Measurements from ENCODE around the gene SNAP91. TPM values are rescaled to one million over a fixed set of nuclear protein-coding genes. Genes with fewer than 3 reads are reported as not detected.
"Not testable (repeated sequence)": the region's sequence is repeated elsewhere in the genome, so short reads cannot be mapped to it uniquely, and the experiment has no call there.

Gene SNAP91
- total RNA-seq, 1 donor from 2014 or later, result 2.1 TPM

GRCh38 chr6:83633609-83634008 lies 75.3 kb downstream of the SNAP91 start:
- TF ChIP-seq, protein P1, sequence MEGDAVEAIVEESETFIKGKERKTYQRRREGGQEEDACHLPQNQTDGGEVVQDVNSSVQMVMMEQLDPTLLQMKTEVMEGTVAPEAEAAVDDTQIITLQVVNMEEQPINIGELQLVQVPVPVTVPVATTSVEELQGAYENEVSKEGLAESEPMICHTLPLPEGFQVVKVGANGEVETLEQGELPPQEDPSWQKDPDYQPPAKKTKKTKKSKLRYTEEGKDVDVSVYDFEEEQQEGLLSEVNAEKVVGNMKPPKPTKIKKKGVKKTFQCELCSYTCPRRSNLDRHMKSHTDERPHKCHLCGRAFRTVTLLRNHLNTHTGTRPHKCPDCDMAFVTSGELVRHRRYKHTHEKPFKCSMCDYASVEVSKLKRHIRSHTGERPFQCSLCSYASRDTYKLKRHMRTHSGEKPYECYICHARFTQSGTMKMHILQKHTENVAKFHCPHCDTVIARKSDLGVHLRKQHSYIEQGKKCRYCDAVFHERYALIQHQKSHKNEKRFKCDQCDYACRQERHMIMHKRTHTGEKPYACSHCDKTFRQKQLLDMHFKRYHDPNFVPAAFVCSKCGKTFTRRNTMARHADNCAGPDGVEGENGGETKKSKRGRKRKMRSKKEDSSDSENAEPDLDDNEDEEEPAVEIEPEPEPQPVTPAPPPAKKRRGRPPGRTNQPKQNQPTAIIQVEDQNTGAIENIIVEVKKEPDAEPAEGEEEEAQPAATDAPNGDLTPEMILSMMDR (IDR thresholded peaks at IDR 0.05; ENCODE audit: unreplicated experiment), result no peak
- no peaks in the 10 kb centered on the region for H3K27me3 Mint-ChIP-seq
- H3K27ac Mint-ChIP-seq, result no peak overlapping the region
- no peaks in the 10 kb centered on the region for H3K36me3 Mint-ChIP-seq (ENCODE audit: insufficient read depth)
- no peaks in the 10 kb centered on the region for H3K4me1 Mint-ChIP-seq (ENCODE audit: low read depth)
- no peak overlapping the region for H3K4me3 Mint-ChIP-seq (ENCODE audit: low read depth)
- H3K9me3 Mint-ChIP-seq (ENCODE audit: low read depth), result no peaks in the 10 kb centered on the region
- DNase-seq (ENCODE audit: low spot score, unreplicated experiment), result no peak

DNA sequence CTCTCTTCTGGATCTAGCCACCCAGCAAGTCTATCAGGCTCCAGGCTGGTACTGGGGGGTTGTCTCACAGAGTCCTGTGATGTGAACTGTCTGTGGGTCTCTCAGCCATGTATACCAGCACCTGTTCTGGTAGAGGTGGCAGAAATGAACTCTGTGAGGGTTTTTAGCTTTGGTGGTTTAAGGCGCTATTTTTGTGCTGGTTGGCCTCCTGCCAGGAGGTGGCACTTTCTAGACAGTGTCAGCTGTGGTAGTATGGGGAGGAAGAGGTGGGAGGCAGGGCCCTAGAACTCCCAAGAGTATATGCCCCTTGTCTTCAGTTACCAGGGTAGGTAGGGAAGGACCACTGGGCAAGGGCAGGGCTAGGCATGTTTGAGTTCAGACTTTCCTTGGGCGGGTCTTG lies 75.8 kb downstream of the SNAP91 start:
- Mint-ChIP-seq H3K4me1 (ENCODE audit: low read depth) (no peaks in the 10 kb centered on the region), H3K36me3 (ENCODE audit: insufficient read depth) (no peaks in the 10 kb centered on the region), H3K9me3 (ENCODE audit: low read depth) (no peaks in the 10 kb centered on the region), H3K27ac (no peak overlapping the region), H3K4me3 (ENCODE audit: low read depth) (no peak overlapping the region), H3K27me3 (no peaks in the 10 kb centered on the region)
- TF ChIP-seq, protein P1 (IDR thresholded peaks at IDR 0.05; ENCODE audit: unreplicated experiment), result no peak
- DNase-seq (ENCODE audit: low spot score, unreplicated experiment), result no peak

- not testable (repeated sequence) for DNase-seq (ENCODE audit: low spot score, unreplicated experiment); H3K27me3 Mint-ChIP-seq; H3K27ac Mint-ChIP-seq; H3K4me3 Mint-ChIP-seq (ENCODE audit: low read depth); H3K9me3 Mint-ChIP-seq (ENCODE audit: low read depth); H3K36me3 Mint-ChIP-seq (ENCODE audit: insufficient read depth); H3K4me1 Mint-ChIP-seq (ENCODE audit: low read depth)
Observed at GRCh38 chr6:83629908-83630307, 79.0 kb downstream of the SNAP91 start.

GRCh38 chr6:83615025-83615999 lies 93.6 kb downstream of the SNAP91 start:
- TF ChIP-seq, protein P1 (IDR thresholded peaks at IDR 0.05; ENCODE audit: unreplicated experiment), result peak; percentile 83
- Mint-ChIP-seq H3K4me3 (ENCODE audit: low read depth) (no peak overlapping the region), H3K36me3 (ENCODE audit: insufficient read depth) (no peaks in the 10 kb centered on the region), H3K4me1 (ENCODE audit: low read depth) (peaks cover 2% of the 10 kb centered on the region), H3K27ac (no peak overlapping the region), H3K9me3 (ENCODE audit: low read depth) (no peaks in the 10 kb centered on the region), H3K27me3 (no peaks in the 10 kb centered on the region)
- no peak for DNase-seq (ENCODE audit: low spot score, unreplicated experiment)

GRCh38 chr6:83613378-83613777 lies 95.5 kb downstream of the SNAP91 start:
- Mint-ChIP-seq H3K4me1 (ENCODE audit: low read depth) (peaks cover 2% of the 10 kb centered on the region), H3K27ac (no peak overlapping the region), H3K36me3 (ENCODE audit: insufficient read depth) (no peaks in the 10 kb centered on the region), H3K9me3 (ENCODE audit: low read depth) (no peaks in the 10 kb centered on the region), H3K27me3 (no peaks in the 10 kb centered on the region), H3K4me3 (ENCODE audit: low read depth) (no peak overlapping the region)
- no peak for DNase-seq (ENCODE audit: low spot score, unreplicated experiment)
- TF ChIP-seq, protein P1 (IDR thresholded peaks at IDR 0.05; ENCODE audit: unreplicated experiment), result no peak

DNA sequence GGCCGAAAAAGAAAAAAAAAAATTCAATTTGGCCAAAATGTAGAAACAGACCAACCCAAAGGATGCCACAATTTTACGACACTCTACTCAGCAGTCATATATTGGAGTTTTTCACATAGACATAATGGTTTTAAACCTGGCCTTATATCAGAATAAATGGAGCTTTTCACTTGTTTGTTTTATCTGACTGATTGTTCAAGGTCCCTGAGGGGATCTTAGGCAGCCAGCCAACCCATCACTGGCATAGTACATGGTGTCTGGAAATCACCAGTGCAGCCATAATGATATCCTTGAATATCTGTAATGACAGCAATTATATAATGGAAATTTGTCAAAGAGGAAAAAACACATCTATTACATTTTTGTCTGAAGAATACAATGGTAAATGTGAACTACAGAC lies 99.7 kb downstream of the SNAP91 start:
- H3K4me3 Mint-ChIP-seq (ENCODE audit: low read depth), result no peak overlapping the region

More for the DNA sequence above, 99.7 kb downstream of the SNAP91 start:
- TF ChIP-seq, protein P1 (IDR thresholded peaks at IDR 0.05; ENCODE audit: unreplicated experiment), result no peak
- H3K27me3 Mint-ChIP-seq, result no peaks in the 10 kb centered on the region
- no peak overlapping the region for H3K27ac Mint-ChIP-seq
- H3K9me3 Mint-ChIP-seq (ENCODE audit: low read depth), result no peaks in the 10 kb centered on the region
- DNase-seq (ENCODE audit: low spot score, unreplicated experiment), result no peak
- H3K4me1 Mint-ChIP-seq (ENCODE audit: low read depth), result peaks cover 2% of the 10 kb centered on the region
- H3K36me3 Mint-ChIP-seq (ENCODE audit: insufficient read depth), result no peaks in the 10 kb centered on the region
